Measurements from ENCODE around the gene CUEDC1. TPM values are rescaled to one million over a fixed set of nuclear protein-coding genes. Genes with fewer than 3 reads are reported as not detected.

CUEDC1 gene
- polyA plus RNA-seq, 2 of the 4 experiments (the other 2 are of a cell fraction), result 44.3 to 90.6 TPM

GRCh38 chr17:57866723-57867122 lies 88.5 kb downstream of the CUEDC1 start:
- no peak for ATAC-seq
- Histone ChIP-seq H3K27ac (peak overlapping the region; percentile 92 to 95), H3K9me3 (no peaks in the 10 kb centered on the region), H3K4me1 (peaks cover 71% of the 10 kb centered on the region), H3K4me2 (no peak overlapping the region; the same call in 2 of the 3 replicates), H3K4me3 (no peak overlapping the region)
- ChIA-PET POLR2A (interaction anchor here (1.2 to 2.8 kb wide), 4 partner anchors 11 to 88 kb away, joined by 3 to 15 read pairs (median 6); partner anchors contain the start of genes CUEDC1 and MRPS23), CTCF (interaction anchor here (0.6 to 48.7 kb wide), 12 partner anchors 7 to 1178 kb away, joined by 3 to 1377 read pairs (median 16); partner anchors contain the start of genes CUEDC1, MRPS23, SRSF1 and VEZF1)
- no peak for FAIRE-seq
- TF ChIP-seq HMGXB4 (CRISPR knock-in tag; IDR thresholded peaks at IDR 0.05; ENCODE audit: borderline replicate concordance), result no peak
- TF ChIP-seq JUN (IDR thresholded peaks at IDR 0.05), result 0 out of 5 replicates have a peak, but pooled peaks of 1 of the 2 experiments have one; percentile 24
- 90% methylated on average over 5 of the region's 5 CpGs for WGBS (ENCODE audit: missing lambda C conversion rate)
- no peak for DNase-seq (ENCODE audit: low read depth in 1 of 2, low spot score in 1 of 2)

- ChIA-PET POLR2A (interaction anchor here (1.2 to 2.8 kb wide), 3 partner anchors 12 to 89 kb away, joined by 3 to 15 read pairs (median 8); partner anchors contain the start of gene CUEDC1), CTCF (interaction anchor here (1.5 to 48.7 kb wide), 10 partner anchors 7 to 246 kb away, joined by 4 to 1377 read pairs (median 32); partner anchors contain the start of genes CUEDC1, MRPS23, SRSF1 and VEZF1)
- 95% methylated on average over 10 of the region's 10 CpGs for WGBS (ENCODE audit: missing lambda C conversion rate)
- H3K4me1 ChIP-seq, result peaks cover 74% of the 10 kb centered on the region
- DNase-seq (ENCODE audit: low read depth in 1 of 2, low spot score in 1 of 2), result no peak
- peak overlapping the region; percentile 92 to 95 for H3K27ac ChIP-seq
- FAIRE-seq, result no peak
- no peaks in the 10 kb centered on the region for H3K9me3 ChIP-seq
- no peak overlapping the region for H3K4me2 ChIP-seq
- TF ChIP-seq RARB (CRISPR knock-in tag; IDR thresholded peaks at IDR 0.05), result no peak
- no peak for TF ChIP-seq ESRRA (IDR thresholded peaks at IDR 0.05; ENCODE audit: borderline replicate concordance, low read length)
- TF ChIP-seq CHD2 (IDR thresholded peaks at IDR 0.05; ENCODE audit: low read length, partially characterized antibody), result no peak
- no peak for TF ChIP-seq MAFK (IDR thresholded peaks at IDR 0.05; ENCODE audit: partially characterized antibody)
- TF ChIP-seq CBX8 (IDR thresholded peaks at IDR 0.05), result no peak
- no peak for TF ChIP-seq FOXS1 (CRISPR knock-in tag; IDR thresholded peaks at IDR 0.05)
- no peak for TF ChIP-seq RFX5 (IDR thresholded peaks at IDR 0.05)
- TF ChIP-seq MAZ (IDR thresholded peaks at IDR 0.05; ENCODE audit: borderline replicate concordance, low read depth, low read length), result no peak
- no peak for TF ChIP-seq ZFP36 (IDR thresholded peaks at IDR 0.05; ENCODE audit: borderline replicate concordance, partially characterized antibody)
- TF ChIP-seq HMGXB4 (CRISPR knock-in tag; IDR thresholded peaks at IDR 0.05; ENCODE audit: borderline replicate concordance), result no peak
- no peak for TF ChIP-seq POLR2AphosphoS2 (conservative IDR thresholded peaks at IDR 0.05; ENCODE audit: low read length)
- TF ChIP-seq ELK1 (IDR thresholded peaks at IDR 0.05; ENCODE audit: low read depth, low read length), result no peak
- no peak for TF ChIP-seq HEYL (CRISPR knock-in tag; IDR thresholded peaks at IDR 0.05)
- no peak for TF ChIP-seq ZSCAN20 (CRISPR knock-in tag; IDR thresholded peaks at IDR 0.05)
- TF ChIP-seq HOXB5 (CRISPR knock-in tag; IDR thresholded peaks at IDR 0.05), result no peak
- no peak for TF ChIP-seq TP53 (CRISPR knock-in tag; IDR thresholded peaks at IDR 0.05)
- no peak for TF ChIP-seq JUNB (IDR thresholded peaks at IDR 0.05)
- TF ChIP-seq EHMT2 (IDR thresholded peaks at IDR 0.05; ENCODE audit: low read depth), result no peak
- no peak for TF ChIP-seq USF2 (IDR thresholded peaks at IDR 0.05)
- no peak overlapping the region for H3K4me3 ChIP-seq
- no peak for ATAC-seq
Observed at GRCh38 chr17:57866319-57866718, 88.9 kb downstream of the CUEDC1 start.
